ENCODE measurements around the gene KCNG3. TPM values are rescaled to one million over a fixed set of nuclear protein-coding genes. Genes with fewer than 3 reads are reported as not detected.

KCNG3 gene
- total RNA-seq, 2 experiments from 2014 or later: 0.11 TPM; not detected in 1

- H3K27me3 Mint-ChIP-seq: no peaks in the 10 kb centered on the region
- POLR2A ChIA-PET: no interaction called here
Measured at GRCh38 chr2:42503291-42503690, 9.5 kb upstream of the KCNG3 start.

DNA sequence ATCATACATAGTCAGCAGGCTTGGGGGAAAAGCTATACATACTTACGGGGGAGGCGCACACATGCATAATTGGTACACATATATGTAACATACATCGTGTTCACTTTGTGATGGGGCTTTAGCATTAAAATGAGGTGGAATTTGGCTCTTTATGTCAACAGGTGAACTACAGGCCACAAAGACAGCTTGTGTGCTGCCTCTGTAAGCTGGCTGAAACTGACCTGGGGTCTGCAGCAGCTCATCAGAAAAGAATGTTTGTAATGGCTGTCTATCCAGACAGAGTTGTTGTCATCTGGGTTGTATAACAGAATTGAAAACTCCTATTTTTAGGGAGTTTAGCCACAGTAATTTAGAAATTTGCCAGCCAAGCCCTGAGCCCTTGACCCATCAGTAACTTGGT lies 4.7 kb upstream of the KCNG3 start:
- no peaks in the 10 kb centered on the region for H3K9me3 Mint-ChIP-seq
- H3K4me3 Mint-ChIP-seq: no peak overlapping the region
- no peak for ATAC-seq (ENCODE audit: low read depth)
- peaks cover 10% of the 10 kb centered on the region for H3K4me1 Mint-ChIP-seq
- H3K27me3 Mint-ChIP-seq: peaks cover 7% of the 10 kb centered on the region
- no peaks in the 10 kb centered on the region for H3K36me3 Mint-ChIP-seq
- DNase-seq: no peak
- POLR2A ChIA-PET: no interaction called here
- no peak overlapping the region for H3K27ac Mint-ChIP-seq

More at GRCh38 chr2:42503291-42503690, 9.5 kb upstream of the KCNG3 start:
- Mint-ChIP-seq H3K9me3 (no peaks in the 10 kb centered on the region), H3K4me3 (no peak overlapping the region), H3K36me3 (no peaks in the 10 kb centered on the region), H3K4me1 (peaks cover 1% of the 10 kb centered on the region), H3K27ac (no peak overlapping the region)
- DNase-seq (no peak), ATAC-seq (ENCODE audit: low read depth) (no peak)

DNA sequence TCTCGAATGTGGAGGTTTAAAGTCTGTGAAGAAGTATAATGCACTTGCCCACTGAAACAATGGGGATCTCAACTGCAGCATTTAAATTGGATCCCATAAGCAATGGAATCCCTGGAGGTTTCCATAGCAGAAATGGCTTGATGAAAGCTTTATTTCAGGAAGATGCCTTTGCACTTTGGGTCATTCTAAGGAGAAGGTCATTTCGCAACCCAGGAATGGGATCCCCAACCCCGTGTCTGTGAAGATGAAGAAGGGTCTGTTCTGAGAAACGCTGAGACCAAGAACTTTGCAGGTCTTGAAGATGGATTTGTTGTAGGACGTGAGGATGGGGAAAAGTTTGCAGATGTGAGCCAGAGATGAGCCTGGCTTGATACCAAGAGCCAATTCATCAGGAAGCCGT lies 1.8 kb upstream of the KCNG3 start:
- DNase-seq: no peak
- Mint-ChIP-seq H3K27me3 (peaks cover 22% of the 10 kb centered on the region), H3K9me3 (no peaks in the 10 kb centered on the region), H3K27ac (no peak overlapping the region), H3K4me3 (no peak overlapping the region), H3K36me3 (no peaks in the 10 kb centered on the region), H3K4me1 (peaks cover 12% of the 10 kb centered on the region)
- no peak for ATAC-seq (ENCODE audit: low read depth)
- POLR2A ChIA-PET: no interaction called here

- peaks cover 12% of the 10 kb centered on the region for H3K4me1 Mint-ChIP-seq
- H3K27ac Mint-ChIP-seq: no peak overlapping the region
- ATAC-seq (ENCODE audit: low read depth) (no peak), DNase-seq (no peak)
- peaks cover 22% of the 10 kb centered on the region for H3K27me3 Mint-ChIP-seq
- POLR2A ChIA-PET: no interaction called here
- no peaks in the 10 kb centered on the region for H3K36me3 Mint-ChIP-seq
- no peaks in the 10 kb centered on the region for H3K9me3 Mint-ChIP-seq
- peak overlapping the region; percentile 96 for H3K4me3 Mint-ChIP-seq
Measured at GRCh38 chr2:42495234-42495581, 1.4 kb upstream of the KCNG3 start.

DNA sequence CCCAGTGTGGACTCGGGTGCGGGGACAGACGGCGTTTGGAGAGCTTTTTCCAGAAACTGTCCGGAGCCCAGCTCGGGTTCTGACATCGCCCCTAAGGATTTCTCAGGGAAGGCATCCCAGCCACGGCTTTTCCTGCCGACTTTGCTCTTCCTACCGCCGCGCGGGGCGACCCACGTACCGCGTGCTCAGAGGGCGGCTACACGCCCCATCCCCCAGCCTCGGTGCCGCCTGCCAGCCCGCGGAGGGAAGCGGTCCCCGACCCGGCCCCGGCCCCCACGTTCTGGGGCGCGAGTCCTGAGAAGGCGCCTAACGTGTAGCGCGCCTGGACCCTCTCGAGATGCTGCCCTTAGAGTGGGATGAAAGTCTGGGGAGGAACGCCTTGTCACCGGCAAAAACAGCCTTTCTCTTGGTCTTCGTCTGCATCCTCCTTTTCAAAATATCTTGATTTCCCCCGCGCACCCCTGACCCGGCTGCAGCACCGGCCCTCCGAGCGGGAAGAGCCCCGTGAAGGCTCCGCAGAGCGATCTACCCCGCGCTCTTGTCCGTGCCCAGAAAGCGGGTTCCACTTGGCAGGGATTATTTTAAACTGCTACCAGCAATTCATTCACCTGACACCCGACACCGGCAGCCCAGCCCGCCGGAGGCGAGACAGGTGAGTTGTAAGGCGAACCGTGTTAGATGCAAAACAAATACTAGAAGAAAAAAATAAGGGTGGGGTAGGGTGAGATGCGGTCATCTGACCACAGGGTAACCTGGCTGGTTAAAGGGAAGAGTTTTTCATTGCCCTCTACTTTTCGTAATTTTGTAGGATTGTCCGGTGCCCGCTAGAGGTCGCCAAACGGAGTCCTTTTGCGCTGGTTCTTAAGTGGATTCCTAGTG lies 812 bp upstream of the KCNG3 start:
- ATAC-seq (ENCODE audit: low read depth): peak; percentile 41
- H3K27ac Mint-ChIP-seq: peak overlapping the region; percentile 68

DNA sequence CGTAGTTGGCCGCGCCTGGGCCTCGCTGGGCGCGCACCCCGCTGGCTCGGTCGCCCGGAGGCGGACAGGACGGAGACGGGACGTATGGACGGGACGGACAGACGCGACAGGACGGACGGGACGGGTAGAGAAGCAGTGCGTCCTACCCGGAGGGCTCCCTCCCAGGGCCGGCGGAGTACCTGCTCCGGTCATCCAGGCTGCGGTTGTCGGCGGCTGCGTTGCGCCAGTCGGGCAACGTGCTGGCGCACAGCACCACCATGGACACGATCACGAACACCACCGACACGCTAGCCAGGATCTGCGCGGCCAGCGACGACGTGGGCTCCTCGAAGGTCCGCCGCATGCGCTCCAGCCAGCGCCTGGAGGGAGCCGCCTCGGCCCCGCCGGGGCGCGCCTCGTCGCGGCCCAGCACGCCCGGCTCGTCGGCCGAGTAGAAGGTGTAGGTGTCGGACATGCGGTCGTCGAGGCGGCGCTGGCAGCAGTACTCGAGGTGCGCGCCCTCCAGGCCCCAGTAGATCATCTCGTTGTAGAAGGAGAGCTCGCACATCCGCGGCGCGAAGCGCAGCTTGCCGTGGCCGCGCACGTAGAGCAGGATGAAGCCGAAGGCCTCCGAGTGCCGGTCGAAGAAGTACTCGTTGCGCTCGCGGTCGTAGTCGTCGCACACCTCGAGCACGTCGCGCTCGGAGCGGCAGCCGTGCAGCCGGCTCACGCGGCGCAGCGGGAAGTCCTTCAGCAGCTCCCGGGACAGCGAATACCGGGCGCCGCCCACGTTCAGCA lies 903 bp downstream of the KCNG3 start:
- DNase-seq (peak; percentile 64), ATAC-seq (ENCODE audit: low read depth) (peak; percentile 45)
- POLR2A ChIA-PET: interaction anchor here (0.5 to 1.2 kb wide), 2 partner anchors 14 to 129 kb away, joined by 3 to 5 read pairs; no protein-coding TSS in a partner anchor
- Mint-ChIP-seq H3K4me3 (peak overlapping the region; percentile 62), H3K27ac (no peak overlapping the region), H3K36me3 (no peaks in the 10 kb centered on the region), H3K27me3 (peaks cover 26% of the 10 kb centered on the region), H3K4me1 (peaks cover 12% of the 10 kb centered on the region), H3K9me3 (no peaks in the 10 kb centered on the region)

More for the DNA sequence above, 812 bp upstream of the KCNG3 start:
- Mint-ChIP-seq H3K36me3 (no peaks in the 10 kb centered on the region), H3K4me3 (peak overlapping the region; percentile 96), H3K27me3 (peaks cover 24% of the 10 kb centered on the region), H3K4me1 (peaks cover 12% of the 10 kb centered on the region), H3K9me3 (no peaks in the 10 kb centered on the region)
- POLR2A ChIA-PET: no interaction called here
- DNase-seq: peak; percentile 82

GRCh38 chr2:42488297-42488696 lies 5.5 kb downstream of the KCNG3 start:
- POLR2A ChIA-PET: no interaction called here
- Mint-ChIP-seq H3K27me3 (peaks cover 30% of the 10 kb centered on the region), H3K4me3 (no peak overlapping the region), H3K27ac (no peak overlapping the region), H3K9me3 (no peaks in the 10 kb centered on the region), H3K36me3 (no peaks in the 10 kb centered on the region), H3K4me1 (peaks cover 2% of the 10 kb centered on the region)
- ATAC-seq (ENCODE audit: low read depth) (no peak), DNase-seq (no peak)

DNA sequence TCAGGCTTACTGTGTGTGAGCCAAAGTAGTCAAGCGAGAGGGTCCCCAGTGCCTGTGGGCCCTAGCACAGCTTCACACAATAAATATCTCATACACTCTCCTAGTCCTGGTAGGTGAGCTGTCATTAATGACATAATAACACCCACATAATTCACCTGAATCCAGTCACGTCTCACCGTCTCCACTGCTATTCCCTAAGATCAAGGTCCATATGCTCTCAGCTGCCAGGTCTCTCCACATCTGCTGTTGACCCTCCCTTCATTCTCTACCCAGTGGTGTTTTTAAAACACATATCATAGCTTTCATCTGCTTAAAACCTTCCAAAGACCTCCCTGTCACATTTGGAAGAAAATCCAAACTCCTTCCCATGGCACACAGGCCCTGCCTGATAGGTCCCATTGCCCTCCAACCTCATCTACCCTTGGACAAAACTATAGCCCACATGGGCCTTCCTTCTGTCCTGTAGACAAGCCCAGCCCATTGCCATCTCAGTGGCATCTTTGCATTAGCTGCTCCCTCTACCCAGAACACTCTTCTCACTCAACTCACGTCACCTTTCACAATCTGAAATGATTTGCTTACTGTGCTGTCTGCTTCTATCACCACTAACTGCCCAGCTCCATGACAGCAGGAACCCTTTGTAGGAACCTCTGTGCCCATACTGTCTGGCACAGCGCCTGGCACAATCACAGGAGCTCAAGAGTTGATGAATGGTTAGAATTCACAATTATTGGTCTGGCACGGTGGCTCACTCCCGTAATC lies 7.5 kb downstream of the KCNG3 start:
- Mint-ChIP-seq H3K9me3 (no peaks in the 10 kb centered on the region), H3K27me3 (peaks cover 18% of the 10 kb centered on the region), H3K36me3 (no peaks in the 10 kb centered on the region), H3K27ac (no peak overlapping the region), H3K4me1 (peaks cover under 1% of the 10 kb centered on the region), H3K4me3 (no peak overlapping the region)
- no peak for ATAC-seq (ENCODE audit: low read depth)
- POLR2A ChIA-PET: interaction anchor here (0.6 to 0.7 kb wide), 2 partner anchors 25 to 144 kb away, joined by 3 to 6 read pairs; no protein-coding TSS in a partner anchor
- no peak for DNase-seq

DNA sequence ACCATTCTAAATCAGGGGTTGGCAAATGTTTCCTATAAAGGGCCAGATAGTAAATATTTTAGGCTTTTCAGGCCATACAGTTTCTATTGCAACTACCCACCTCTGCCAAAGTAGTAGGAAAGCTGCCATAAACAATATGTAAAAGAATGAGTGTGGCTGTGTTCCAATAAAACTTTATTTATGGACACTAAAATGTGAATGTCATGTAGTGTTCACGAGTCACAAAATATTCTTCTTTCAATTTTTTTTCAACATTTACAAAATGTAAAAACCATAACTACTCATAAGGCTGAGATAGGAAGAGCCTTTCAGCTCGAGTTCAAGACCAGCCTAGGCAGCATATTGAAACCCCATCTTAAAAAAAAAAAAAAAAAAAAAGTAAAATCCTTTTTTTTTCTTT lies 13.4 kb downstream of the KCNG3 start:
- H3K9me3 Mint-ChIP-seq: no peaks in the 10 kb centered on the region
- POLR2A ChIA-PET: no interaction called here
- no peak overlapping the region for H3K4me3 Mint-ChIP-seq
- no peak overlapping the region for H3K27ac Mint-ChIP-seq
- H3K4me1 Mint-ChIP-seq: peaks cover 2% of the 10 kb centered on the region
- no peaks in the 10 kb centered on the region for H3K36me3 Mint-ChIP-seq
- H3K27me3 Mint-ChIP-seq: peaks cover under 1% of the 10 kb centered on the region
- ATAC-seq (ENCODE audit: low read depth) (no peak), DNase-seq (no peak)

DNA sequence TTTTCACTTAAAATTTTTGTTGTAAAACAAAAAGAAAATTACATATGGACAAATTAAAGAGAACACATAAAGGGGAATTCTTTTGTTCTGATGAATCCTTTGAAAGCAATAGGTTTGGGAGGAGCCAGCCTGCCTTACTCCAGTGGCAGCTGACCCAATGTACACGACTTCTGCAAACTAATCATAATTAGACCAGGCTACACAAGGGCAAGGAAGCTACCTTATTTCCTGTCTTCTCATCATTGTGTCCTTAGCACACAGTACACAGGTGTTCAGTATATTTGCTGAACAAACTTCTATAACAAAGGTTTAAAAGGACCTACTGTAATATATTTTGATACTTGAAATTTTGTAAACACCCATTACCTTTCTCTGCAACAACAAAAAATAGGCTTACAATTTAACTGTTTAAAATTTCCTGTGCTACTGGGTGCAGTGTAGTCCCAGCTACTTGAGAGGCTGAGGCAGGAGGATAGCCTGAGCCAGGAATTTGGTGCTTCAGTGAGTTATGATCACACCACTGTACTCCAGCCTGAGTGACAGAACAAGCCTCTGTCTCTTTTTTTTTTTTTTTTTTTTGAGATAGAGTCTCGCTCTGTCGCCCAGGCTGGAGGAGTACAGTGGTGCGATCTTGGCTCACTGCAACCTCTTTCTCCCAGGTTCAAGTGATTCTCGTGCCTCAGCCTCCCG lies 18.9 kb downstream of the KCNG3 start:
- H3K27me3 Mint-ChIP-seq: peaks cover 10% of the 10 kb centered on the region
- H3K36me3 Mint-ChIP-seq: no peaks in the 10 kb centered on the region
- DNase-seq (no peak), ATAC-seq (ENCODE audit: low read depth) (no peak)
- POLR2A ChIA-PET: no interaction called here
- H3K4me1 Mint-ChIP-seq: no peaks in the 10 kb centered on the region
- no peak overlapping the region for H3K27ac Mint-ChIP-seq
- no peaks in the 10 kb centered on the region for H3K9me3 Mint-ChIP-seq
- no peak overlapping the region for H3K4me3 Mint-ChIP-seq

GRCh38 chr2:42470706-42471105 lies 23.1 kb downstream of the KCNG3 start:
- Mint-ChIP-seq H3K4me1 (no peaks in the 10 kb centered on the region), H3K9me3 (no peaks in the 10 kb centered on the region), H3K27ac (no peak overlapping the region), H3K4me3 (no peak overlapping the region), H3K27me3 (peaks cover 10% of the 10 kb centered on the region), H3K36me3 (no peaks in the 10 kb centered on the region)
- POLR2A ChIA-PET: no interaction called here
- ATAC-seq (ENCODE audit: low read depth) (no peak), DNase-seq (no peak)

DNA sequence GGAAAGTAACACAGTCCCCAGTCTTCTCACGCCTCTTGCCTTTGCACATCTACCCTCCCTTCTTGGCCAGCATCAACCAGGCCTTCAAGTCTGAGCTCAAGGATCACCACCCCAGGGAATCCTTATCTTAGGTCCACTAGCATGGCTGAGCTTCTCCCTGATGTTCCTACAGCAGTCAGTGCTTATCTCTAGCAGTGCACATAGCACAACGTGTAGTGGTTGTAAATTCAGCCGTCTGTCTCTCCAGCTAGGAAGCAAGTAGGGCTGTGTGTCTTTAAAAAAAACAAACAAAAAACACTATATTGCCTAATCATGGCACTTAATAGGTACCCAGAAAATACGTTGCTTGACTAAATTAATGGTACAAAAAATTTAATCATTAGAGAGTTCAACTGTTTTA lies 29.2 kb downstream of the KCNG3 start:
- no peak for DNase-seq
- POLR2A ChIA-PET: no interaction called here
- no peaks in the 10 kb centered on the region for H3K36me3 Mint-ChIP-seq
- H3K27ac Mint-ChIP-seq: no peak overlapping the region
- H3K4me3 Mint-ChIP-seq: no peak overlapping the region
- peaks cover 8% of the 10 kb centered on the region for H3K27me3 Mint-ChIP-seq
- no peaks in the 10 kb centered on the region for H3K4me1 Mint-ChIP-seq
- no peak for ATAC-seq (ENCODE audit: low read depth)
- no peaks in the 10 kb centered on the region for H3K9me3 Mint-ChIP-seq

DNA sequence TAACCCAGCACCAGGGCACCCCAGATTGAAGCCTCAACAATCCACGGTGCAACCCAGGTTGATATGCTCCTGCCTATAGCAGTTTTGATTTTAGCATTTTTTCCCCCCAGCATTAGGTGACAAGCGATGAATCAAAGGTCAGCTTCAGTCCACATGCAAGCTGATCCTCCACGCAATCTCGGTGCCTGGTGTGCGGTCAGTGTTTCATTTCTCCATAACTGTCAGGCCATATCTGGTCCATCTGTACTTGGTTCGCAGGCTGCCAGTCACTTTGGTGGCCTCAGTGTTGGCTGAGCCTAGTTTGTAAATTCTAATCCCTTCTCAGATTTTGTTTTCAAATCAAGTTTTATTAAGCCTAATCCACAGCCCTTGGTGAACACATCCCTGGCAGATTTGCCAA lies 30.2 kb downstream of the KCNG3 start:
- no peak for ATAC-seq (ENCODE audit: low read depth)
- Mint-ChIP-seq H3K36me3 (no peaks in the 10 kb centered on the region), H3K4me3 (no peak overlapping the region), H3K27me3 (peaks cover 8% of the 10 kb centered on the region), H3K4me1 (no peaks in the 10 kb centered on the region), H3K9me3 (no peaks in the 10 kb centered on the region), H3K27ac (no peak overlapping the region)
- no peak for DNase-seq
- POLR2A ChIA-PET: no interaction called here

Measured in activated naive CD8-positive, alpha-beta T cell treated with anti-CD3 and anti-CD28 coated beads, Interleukin-2, amount 10 ng/mL, durations not matched to agents 7 days and 5 days (primary cell).